NCI-H510A treated with DMSO at 0.1 percent for 48 hours (cell line): Measurements from ENCODE around the gene SLC35G1.
A peak's percentile ranks its signal among the peaks of the same experiment; 100 is the strongest.

Experiments used
- DNase-seq: peaks from one replicate; lab custom pipeline; 2025; lab: John Stamatoyannopoulos, UW

Gene SLC35G1, protein sequence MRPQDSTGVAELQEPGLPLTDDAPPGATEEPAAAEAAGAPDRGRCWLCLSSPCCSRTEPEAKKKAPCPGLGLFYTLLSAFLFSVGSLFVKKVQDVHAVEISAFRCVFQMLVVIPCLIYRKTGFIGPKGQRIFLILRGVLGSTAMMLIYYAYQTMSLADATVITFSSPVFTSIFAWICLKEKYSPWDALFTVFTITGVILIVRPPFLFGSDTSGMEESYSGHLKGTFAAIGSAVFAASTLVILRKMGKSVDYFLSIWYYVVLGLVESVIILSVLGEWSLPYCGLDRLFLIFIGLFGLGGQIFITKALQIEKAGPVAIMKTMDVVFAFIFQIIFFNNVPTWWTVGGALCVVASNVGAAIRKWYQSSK

DNA sequence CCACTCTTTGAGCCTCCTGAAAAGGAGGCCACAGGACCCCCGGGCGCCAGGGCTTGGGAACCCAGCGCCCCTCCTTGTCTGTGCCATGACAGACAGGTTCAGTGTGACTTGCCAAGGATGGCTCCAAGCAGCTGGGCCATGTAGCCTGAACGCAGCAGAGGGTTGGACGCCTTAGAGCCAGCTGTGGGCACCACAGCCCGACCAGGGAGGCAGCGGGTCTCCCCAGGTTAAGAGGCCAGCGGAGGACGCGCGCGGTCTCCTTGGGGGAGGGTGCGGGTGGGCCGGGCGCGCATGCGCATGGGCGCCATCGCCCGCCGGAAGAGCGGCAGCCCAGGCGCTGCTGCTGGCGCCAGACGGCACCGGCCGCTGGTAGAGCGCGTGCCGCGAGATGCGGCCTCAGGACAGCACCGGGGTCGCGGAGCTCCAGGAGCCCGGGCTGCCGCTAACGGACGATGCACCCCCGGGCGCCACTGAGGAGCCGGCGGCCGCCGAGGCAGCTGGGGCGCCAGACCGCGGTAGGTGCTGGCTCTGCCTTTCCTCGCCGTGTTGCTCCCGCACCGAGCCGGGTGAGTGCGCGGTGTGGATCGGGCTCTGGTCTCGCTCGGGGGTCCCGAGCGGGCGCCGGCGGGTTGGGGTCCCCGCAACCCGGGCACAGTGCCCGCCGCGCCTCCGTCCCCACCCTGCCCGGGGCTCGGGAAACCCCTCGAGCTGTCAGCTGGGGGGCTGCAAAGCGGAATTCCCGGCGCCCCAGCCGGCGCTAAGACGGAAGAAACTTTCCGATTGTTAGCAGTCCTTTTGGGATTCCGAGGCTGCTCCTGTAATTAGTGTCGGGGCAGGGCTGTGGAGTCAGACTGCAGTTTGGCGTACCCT, at the start of gene SLC35G1:
SLC35G1 (plus strand) TSS at position 333 of the 870 bp plus-strand sequence; CDS start at position 389, 56 bp downstream.
- DNase-seq: peak; percentile 54

DNA sequence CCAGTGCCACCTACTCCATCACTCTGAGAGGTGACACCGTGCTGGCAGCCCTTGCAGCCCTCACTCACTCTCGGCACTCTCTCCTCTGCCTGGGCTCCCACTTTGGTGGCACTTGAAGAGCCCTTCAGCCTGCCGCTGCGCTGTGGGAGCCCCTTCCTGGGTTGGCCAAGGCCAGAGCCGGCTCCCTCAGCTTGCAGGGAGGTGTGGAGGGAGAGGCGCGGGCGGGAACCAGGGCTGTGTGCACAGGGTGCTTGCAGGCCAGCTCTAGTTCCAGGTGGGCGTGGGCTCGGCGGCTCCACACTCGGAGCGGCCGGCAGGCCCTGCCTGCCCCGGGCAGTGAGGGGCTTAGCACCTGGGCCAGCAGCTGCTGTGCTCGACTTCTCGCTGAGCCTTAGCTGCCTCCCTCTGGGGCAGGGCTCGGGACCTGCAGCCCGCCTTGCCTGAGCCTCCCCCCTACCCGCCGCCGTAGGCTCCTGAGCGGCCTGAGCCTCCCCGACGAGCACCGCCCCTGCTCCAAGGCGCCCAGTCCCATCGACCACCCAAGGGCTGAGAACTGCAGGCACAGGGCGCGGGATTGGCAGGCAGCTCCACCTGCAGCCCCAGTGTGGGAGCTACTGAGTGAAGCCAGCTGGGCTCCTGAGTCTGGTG, 48.7 kb upstream of the SLC35G1 start:
- peak; percentile 19 for DNase-seq

DNA sequence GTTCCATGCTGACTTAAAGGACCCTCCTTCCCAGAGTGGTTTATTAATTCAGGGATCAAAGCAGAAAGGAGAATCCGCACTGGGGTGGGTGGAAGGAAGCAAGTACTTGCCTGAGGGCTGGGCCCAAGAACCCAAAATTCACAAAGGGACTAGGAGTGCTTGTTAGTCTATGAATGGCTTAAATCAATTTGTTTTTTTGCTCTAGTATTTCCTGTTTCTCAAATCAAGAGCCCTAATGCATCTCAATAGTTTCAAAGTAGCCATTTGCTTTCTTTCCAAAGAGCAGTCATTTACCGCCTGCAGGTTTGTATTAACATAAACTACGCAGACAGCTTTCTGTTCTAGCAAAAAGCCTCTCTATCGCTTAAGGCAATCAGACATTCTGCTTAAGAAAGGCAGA, 44.2 kb upstream of the SLC35G1 start:
- DNase-seq: no peak

DNA sequence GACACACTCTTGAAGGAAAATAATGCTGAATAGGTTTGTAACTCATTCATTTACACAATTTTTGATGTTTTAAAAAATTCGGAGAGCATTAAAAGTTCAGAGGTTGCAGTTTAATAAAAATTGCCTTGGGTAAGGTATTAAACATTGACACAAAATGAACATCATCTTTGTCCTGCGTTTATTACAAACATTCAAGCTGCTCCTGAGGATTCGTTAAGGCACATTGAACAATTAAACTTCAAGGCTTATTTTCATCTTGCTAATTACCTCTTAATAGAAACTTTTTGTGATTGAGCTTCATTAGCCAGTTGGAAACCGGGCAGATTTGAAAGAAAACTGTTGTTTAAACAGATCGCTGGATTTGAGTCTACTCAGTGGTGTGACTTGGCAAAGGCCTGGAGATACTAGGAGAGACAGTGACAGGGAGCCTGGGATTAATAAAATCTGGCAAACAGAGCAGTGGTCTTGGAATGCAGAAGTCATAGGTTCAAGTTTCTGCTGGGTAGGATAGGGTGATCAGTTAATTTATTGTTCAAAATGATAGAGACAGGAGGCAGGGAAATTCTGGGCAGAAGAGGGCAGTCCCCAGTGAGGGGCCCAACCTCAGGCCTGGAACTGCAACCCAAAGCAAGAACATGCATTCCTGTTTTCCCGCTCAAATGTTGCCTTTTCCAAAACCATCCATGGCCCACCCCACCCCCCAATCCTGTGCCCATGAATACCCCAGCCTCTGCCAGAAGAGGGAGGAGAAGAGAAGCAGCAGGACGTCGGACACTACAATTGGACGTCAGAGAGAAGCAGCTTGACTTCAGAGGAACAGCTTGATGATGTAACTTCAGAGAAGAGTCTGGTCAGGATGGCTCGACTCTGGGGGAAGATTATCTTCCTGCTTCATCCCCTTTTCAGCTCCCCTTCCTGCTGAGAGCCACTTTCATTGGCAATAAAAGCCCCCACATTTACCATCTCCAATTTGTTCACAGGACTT, 43.5 kb upstream of the SLC35G1 start:
- DNase-seq: no peak

DNA sequence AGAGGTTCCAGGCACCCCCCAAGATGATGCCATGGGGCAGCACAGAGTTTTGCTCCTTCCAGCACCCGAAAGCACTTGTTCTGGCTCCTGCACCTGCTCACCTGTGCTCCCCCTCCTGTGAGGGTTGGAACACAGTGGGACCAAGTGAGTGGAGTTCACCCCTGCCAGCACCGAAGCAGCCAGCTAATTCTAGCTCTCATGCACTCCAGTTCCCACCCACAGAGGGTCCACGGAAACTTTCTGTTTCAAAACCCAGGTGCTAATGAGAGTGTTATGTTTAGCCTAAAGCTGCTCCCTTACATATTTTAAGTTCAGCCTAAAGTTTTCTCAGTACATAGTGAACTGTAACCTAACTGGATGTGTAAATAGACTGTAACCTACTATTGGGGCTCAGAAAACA, 42.6 kb upstream of the SLC35G1 start:
- no peak for DNase-seq

DNA sequence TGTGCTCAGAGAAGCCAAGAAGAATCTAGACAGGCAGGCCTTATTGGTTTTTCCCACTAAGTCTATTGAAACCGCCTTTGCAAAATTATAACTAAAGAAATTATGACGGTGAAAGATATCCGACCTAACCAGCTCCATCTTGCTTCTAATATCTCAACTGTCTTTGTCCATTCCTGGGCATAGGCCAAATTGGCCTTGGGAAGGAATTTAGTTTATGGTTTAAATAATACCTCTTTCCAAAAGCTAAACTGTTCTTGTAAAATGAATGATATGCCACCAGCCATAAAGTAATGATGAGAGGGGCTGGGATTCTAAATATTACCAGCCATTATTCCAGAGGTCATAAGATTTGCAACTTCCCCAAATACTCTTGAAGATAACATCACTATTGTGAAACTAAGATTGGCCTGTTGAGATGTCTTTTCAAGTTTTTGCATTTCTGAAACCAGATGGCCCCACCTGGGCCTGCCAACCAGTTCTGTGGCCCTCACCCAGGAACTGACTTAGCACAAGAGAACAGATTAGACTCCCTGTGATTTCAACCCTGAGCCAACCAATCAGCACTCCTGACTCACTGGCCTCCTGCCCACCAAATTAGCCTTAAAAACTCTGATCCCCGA, 41.2 kb upstream of the SLC35G1 start:
- no peak for DNase-seq

DNA sequence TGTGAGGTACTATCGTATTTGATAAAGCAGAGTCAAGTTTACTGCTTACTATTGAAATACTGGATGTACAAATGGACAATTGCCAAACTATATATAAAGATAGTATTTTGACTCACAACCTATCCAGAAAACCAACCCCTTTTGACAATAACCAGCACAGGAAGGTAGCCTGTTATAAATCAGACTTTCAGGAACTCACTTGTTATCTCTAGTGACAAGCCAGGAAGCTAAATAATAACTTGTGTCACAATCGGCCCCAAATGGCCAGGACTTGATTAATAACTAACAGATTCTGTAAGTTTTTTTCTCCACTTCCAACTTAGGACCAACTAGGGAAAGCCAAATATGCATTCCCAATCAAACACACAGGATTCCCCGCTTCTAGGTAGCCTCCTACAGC, 38.8 kb upstream of the SLC35G1 start:
- DNase-seq: no peak

DNA sequence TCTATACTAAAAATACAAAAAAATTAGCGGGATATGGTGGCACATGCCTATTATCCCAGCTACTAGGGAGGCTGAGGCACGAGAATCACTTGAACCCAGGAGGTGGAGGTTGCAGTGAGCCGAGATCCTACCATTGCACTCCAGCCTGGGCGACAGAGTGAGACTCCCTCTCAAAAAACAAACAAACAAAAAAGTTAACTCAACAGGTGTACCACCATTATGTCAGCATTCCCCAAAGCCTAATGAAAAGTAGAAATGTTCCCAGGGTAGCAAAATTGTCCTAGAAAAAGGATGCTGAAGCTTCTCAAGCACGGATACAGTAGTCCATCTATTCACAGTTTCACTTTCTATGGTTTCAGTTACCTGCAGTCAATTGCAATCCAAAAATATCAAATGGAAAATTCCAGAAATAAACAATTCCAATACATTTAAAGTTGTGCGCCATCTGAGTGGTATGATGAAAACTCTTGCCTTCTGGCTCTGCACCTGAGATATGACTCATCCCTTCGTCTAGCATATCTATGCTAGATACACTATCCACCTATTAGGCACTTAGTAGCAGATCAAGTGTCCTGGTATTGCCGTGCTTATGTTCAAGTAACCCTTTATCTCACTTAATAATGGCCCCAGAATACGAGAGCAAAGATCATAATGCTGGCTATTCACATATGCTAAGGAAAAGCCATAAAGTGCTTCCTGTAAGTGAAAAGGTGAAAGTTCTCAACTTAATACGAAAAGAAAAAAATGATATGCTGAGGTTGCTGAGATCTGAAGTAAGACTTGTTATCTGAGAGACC, 37.2 kb upstream of the SLC35G1 start:
- DNase-seq: no peak

DNA sequence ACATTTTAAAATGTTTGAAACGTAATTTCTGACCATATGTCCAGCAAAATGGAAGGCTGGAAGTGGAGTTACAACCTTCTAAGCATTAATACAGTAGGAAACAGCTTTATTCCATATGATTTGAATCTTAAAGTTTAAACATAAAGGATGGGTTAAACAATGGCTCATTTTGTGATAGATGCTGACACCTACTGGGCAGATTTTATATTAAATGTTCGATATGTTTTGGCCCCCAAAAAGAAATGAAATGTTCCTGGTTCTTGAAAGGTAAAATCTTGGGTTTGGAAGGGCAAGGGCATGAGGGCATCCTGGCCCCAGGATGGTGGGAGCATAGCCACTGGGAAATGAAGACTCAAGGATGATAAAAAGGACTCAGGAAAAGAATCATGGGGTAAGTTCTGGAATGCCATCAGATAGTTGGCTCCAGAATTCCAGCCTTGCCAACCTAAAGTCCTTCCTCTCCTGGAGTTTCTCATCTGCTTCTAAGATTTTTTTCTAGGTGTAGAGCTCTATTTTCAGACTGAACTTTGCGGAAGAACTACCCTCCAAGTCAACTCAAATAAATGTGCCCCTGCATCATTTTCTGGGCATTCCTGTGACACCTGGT, 34.6 kb upstream of the SLC35G1 start:
- peak; percentile 3 for DNase-seq

DNA sequence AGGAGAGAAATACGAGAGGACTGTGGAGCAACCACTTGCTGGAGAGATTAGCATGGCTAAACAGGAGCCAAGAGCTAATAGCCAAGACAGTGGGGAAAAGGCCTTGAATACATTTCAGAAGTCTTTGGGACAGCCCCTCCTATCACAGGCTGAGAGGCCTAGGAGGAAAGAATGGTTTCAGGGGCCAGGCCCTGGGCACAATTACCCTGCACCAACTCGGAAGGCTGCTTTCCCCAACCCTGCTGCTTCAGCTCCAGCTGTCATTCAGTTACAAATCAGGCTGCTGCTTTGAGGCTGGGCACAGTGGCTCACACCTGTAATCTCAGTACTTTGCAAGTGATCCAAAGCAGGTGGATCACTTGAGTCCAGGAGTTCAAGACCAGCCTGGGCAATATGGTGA, 32.0 kb upstream of the SLC35G1 start:
- no peak for DNase-seq

DNA sequence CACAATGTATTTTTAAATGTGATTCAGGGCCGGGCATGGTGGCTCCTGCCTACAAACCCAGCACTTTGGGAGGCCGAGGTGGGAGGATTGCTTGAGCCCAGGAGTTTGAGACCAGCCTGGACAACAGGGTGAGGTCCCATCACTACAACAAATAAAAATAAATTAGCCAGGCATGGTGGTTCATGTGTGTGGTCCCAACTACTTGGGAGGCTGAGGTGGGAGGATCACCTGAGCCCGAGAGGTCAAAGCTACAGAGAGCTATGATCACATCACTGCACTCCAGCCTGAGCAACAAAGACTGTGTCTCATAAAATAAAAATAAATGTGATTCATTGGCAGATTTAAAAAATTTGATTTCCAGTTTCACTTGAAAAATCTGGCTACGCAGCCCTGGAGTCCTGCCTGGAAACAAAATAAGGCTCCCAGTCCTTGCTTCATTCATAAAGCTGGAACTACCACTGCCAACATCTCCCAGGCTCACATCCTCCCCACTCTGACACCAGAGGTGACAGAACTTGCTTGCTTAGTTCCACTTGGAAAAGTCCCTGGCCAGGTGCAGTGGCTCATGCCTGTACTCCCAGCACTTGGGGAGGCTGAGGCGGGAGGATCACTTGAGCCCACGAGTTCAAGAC, 27.9 kb upstream of the SLC35G1 start:
- no peak for DNase-seq

DNA sequence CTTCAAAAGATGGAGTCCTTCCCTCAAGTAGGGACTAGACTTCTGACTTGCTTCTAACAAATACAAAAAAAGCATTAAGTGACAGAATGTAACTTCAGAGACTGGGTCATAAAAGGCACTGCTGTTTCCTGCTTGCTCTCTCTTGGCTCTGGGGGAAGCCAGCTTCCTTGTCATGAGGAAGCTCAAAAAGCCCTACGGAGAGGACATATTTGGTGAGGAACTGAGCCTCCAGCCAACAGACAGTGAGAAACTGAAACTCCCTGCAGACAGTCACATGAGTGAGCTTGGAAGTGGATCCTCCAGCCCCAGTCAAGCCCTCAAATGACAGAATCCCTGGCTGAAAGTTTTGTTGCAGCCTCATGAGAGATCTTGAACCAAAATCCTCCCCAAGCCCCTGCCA, 26.3 kb upstream of the SLC35G1 start:
- no peak for DNase-seq

DNA sequence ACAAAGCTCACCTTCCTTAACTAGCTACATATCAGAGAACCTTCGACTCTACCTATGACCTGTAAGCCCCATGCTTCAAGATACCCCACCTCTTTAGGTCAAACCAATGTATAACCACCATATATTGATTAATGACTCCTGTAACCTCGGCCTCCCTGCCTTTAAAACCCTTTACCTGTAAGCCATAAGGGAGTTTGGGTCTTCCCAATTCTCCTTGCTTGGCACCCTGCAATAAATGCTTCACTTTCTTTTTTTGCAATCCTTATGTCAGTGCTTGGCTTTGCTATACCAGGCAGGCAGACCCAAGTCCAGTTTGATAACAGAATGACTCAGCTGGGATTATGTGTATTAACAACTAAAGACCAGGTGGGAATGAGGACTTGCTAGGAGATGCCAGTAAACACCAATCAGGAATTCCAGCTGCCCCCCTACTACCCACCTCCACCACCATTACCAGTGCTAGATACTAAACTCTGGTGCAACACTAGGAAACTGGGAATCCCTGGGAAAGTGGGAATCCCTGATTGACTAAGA, 22.0 kb upstream of the SLC35G1 start:
- no peak for DNase-seq

DNA sequence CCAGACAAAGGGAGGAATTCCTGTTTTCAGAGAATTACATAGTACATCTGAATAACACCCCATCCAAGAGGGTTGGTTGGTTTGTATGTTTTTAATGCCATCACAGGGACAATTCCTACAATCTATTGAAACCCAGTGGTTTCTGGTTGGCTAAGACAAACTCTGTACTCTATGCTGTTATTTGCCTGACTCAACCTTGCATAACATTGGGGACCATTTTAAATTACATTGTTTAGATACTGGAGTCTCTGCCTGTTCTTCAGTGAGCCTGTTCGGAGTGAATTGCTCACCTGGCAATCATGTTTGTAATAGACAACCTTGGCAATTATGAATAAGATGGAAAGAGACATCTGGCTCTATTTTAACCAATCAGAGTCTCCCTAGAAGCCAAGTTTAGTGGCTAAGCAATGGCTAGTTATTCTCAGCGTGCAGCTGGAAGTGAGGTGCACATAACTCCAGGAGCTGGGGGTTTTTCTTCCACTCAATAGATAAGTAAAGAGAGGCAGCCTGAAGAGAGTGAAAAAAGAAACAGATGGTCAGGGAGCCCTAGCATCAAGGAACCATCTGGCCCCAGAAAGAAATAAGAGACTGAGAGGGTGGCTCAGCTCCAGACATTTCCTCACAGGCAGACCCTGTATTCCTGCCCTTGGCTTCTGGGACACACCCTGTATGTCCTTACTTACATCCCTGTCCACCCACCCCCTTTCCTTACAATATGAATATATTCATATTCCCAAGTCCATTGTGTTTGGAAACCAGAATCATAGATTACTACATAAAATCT, 21.2 kb upstream of the SLC35G1 start:
- DNase-seq: no peak

DNA sequence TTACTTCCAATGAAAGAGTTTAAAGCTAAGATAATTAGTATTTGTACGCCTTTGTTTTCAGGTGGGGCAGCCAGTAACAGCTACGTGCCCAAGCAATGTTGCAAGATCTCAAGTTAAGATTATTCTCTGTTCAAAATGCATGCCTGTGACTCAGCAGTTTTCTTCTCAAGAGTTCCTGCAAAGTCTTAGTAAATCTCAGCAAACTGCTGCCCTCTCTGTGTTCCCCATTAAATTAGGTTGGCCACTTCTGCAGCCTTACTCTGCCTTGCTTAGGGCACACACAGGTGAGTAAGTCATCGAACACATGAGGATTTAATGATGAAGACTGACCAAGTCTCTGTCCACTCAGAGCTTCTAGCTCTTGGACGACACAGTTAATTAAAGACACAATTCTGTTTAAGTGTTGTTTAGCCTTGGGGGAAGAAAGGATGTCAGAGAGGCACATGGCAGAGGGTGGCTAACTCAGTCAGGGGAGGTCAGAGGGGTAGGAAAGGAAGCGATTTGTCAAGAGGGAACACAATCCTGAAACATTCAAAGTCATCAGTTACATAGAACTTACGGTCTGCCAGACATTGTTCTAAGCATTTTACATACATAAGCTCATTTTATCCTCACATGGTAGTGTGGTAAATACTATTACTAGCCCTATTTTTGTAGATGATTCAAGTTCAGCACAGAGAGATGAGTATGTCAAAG, 20.2 kb upstream of the SLC35G1 start:
- DNase-seq: peak; percentile 13

DNA sequence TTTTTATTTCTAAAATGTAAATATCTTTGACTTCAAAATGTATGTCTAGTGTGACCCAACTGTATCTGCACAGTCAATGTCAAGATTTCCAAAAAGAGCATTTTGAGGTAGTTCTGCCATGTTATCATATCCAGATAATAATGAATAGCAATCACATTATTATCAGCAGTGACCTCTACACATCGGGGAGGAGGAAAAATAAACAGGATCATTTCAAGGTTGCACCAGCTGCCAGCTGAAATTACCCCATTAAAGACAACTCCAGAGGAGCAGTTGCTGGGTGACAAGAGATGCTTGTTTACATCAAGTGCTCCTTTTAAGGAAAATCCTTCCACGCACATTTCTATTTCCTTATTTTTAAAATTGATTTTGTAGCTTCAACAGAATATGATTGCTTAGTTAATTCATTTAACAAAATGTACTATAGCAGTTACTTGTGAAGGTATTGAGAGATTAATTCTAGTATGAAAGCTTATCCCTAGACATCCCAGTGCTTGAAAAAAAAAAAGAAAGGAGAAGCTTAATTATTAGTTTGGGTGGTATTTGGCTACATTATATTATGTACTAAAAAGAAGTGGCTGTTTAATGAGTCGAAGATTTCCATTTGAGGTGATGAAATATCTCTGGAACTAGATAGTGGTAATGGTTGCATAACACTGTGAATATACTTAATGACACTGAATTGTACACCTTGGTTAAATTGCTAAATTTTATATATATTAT, 19.3 kb upstream of the SLC35G1 start:
- DNase-seq: peak; percentile 29

DNA sequence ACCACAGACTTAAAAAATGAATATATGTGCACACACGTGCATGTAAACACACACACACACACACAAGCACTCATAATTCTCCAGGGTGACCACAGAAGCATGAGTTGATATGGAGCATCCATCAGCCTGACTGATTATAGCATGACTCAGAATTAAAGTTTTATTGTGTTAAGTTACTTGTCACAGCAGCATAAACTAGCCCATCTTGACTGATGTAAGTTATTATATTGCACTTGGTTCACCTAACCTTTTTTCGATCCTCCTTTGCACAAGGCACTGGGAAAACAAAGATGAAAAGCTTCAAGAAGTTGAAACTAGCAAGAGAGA, 18.8 kb upstream of the SLC35G1 start:
- no peak for DNase-seq
